ENCODE measurements around the gene PDK3.

DNA sequence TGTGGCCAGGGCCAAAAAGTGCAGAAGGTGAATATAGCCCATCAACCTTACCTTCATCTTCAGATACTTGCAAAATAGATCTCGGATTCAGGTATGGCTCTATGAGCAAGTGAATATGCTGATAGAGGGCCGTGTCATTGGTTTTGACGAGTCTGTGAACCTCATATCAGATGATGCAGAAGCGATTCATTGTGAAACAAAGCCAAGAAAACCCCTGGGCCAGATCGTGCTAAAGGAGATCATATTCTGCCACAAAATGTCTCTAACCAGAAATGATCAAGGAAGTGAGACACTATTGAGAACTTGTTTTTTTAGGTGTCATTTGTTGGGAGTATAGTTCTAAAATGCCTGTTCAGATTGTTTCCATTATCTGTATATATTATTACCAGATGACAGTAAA lies 48.3 kb downstream of the PDK3 start:
- TF ChIP-seq EZH2 (IDR thresholded peaks at IDR 0.05; ENCODE audit: borderline replicate concordance, low read depth, low read length, severe bottlenecking), result no peak
- TF ChIP-seq, protein P1, sequence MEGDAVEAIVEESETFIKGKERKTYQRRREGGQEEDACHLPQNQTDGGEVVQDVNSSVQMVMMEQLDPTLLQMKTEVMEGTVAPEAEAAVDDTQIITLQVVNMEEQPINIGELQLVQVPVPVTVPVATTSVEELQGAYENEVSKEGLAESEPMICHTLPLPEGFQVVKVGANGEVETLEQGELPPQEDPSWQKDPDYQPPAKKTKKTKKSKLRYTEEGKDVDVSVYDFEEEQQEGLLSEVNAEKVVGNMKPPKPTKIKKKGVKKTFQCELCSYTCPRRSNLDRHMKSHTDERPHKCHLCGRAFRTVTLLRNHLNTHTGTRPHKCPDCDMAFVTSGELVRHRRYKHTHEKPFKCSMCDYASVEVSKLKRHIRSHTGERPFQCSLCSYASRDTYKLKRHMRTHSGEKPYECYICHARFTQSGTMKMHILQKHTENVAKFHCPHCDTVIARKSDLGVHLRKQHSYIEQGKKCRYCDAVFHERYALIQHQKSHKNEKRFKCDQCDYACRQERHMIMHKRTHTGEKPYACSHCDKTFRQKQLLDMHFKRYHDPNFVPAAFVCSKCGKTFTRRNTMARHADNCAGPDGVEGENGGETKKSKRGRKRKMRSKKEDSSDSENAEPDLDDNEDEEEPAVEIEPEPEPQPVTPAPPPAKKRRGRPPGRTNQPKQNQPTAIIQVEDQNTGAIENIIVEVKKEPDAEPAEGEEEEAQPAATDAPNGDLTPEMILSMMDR (IDR thresholded peaks at IDR 0.05; ENCODE audit: borderline replicate concordance, extremely low read depth, low read length, poor library complexity, severe bottlenecking), result no peak
